H7 (cell line): ENCODE results near the gene PLAAT3. TPM values are rescaled to one million over a fixed set of nuclear protein-coding genes. Genes with fewer than 3 reads are reported as not detected.
"Not testable (repeated sequence)": the region's sequence is repeated elsewhere in the genome, so short reads cannot be mapped to it uniquely, and the experiment has no call there.

ENCODE experiments used
- DNase-seq: peaks from one replicate; pipeline ENCODE4 v3.0.0; 2012
- H3K27me3 ChIP-seq: 2 replicates; pipeline ENCODE4 v1.6.0; 2011; ENCODE audit warnings: mild to moderate bottlenecking, low read length; ENCODE audit not compliant: control insufficient read depth, insufficient read depth
- H3K36me3 ChIP-seq: replicated peaks from 2 replicates; pipeline ENCODE4 v1.5.1; 2011; ENCODE audit warnings: low read length; ENCODE audit not compliant: control insufficient read depth, insufficient read depth
- H3K4me3 ChIP-seq: 2 replicates; pipeline ENCODE4 v1.5.1; 2011; ENCODE audit warnings: low read depth, mild to moderate bottlenecking, control low read depth, low read length, moderate library complexity; ENCODE audit not compliant: insufficient read depth
- total RNA-seq: library from RNA; depleted of rRNA; stranded (reverse); fragments of >200 nt; shearing (Covaris generic); gene quantifications from 2 replicates; pipeline ENCODE4 v1.2.3, GENCODE V29; 2014

The PLAAT3 gene
- total RNA-seq, 1 experiment from 2014 or later: 81.5 TPM

- Histone ChIP-seq H3K36me3 (peaks cover 24% of the 10 kb centered on the region), H3K4me3 (no peak overlapping the region), H3K27me3 (no peaks in the 10 kb centered on the region)
- DNase-seq: no peak
Measured at GRCh38 chr11:63595296-63595695, 18.9 kb downstream of the PLAAT3 start.

GRCh38 chr11:63592975-63593395, 21.2 kb downstream of the PLAAT3 start:
- peaks cover 36% of the 10 kb centered on the region for H3K36me3 ChIP-seq
- no peaks in the 10 kb centered on the region for H3K27me3 ChIP-seq
- peak; percentile 70 for DNase-seq
- no peak overlapping the region for H3K4me3 ChIP-seq

GRCh38 chr11:63590024-63590788, 24.0 kb downstream of the PLAAT3 start:
- DNase-seq: no peak
- Histone ChIP-seq H3K4me3 (no peak overlapping the region), H3K36me3 (peaks cover 30% of the 10 kb centered on the region), H3K27me3 (no peaks in the 10 kb centered on the region)

GRCh38 chr11:63589000-63589399, 25.2 kb downstream of the PLAAT3 start:
- DNase-seq: no peak
- Histone ChIP-seq H3K27me3 (no peaks in the 10 kb centered on the region), H3K36me3 (peaks cover 29% of the 10 kb centered on the region), H3K4me3 (no peak overlapping the region)

- no peak for DNase-seq
- Histone ChIP-seq H3K27me3 (no peaks in the 10 kb centered on the region), H3K4me3 (no peak overlapping the region), H3K36me3 (peaks cover 32% of the 10 kb centered on the region)
Measured at GRCh38 chr11:63586451-63587166, 27.6 kb downstream of the PLAAT3 start.

- Histone ChIP-seq H3K4me3 (no peak overlapping the region), H3K36me3 (peaks cover 21% of the 10 kb centered on the region), H3K27me3 (no peaks in the 10 kb centered on the region)
- no peak for DNase-seq
Measured at GRCh38 chr11:63583357-63583677, 30.9 kb downstream of the PLAAT3 start.

- H3K36me3 ChIP-seq: peaks cover 19% of the 10 kb centered on the region
- H3K4me3 ChIP-seq, H3K27me3 ChIP-seq, DNase-seq: not testable (repeated sequence)
Measured at GRCh38 chr11:63581224-63581623, 33.0 kb downstream of the PLAAT3 start.

- H3K4me3 ChIP-seq, H3K27me3 ChIP-seq, DNase-seq: not testable (repeated sequence)
- H3K36me3 ChIP-seq: peaks cover 23% of the 10 kb centered on the region
Measured at GRCh38 chr11:63578882-63579281, 35.4 kb downstream of the PLAAT3 start.

- no peaks in the 10 kb centered on the region for H3K27me3 ChIP-seq
- peaks cover 11% of the 10 kb centered on the region for H3K36me3 ChIP-seq
- no peak overlapping the region for H3K4me3 ChIP-seq
- no peak for DNase-seq
Measured at GRCh38 chr11:63574856-63575602, 39.2 kb downstream of the PLAAT3 start.

- DNase-seq: no peak
- Histone ChIP-seq H3K36me3 (peaks cover 8% of the 10 kb centered on the region), H3K27me3 (no peaks in the 10 kb centered on the region), H3K4me3 (no peak overlapping the region)
Measured at GRCh38 chr11:63573881-63574855, 40.1 kb downstream of the PLAAT3 start.

GRCh38 chr11:63572026-63572688, 42.1 kb downstream of the PLAAT3 start:
- no peak overlapping the region for H3K4me3 ChIP-seq
- H3K36me3 ChIP-seq: peaks cover 8% of the 10 kb centered on the region
- no peaks in the 10 kb centered on the region for H3K27me3 ChIP-seq
- no peak for DNase-seq

- Histone ChIP-seq H3K36me3 (peaks cover 3% of the 10 kb centered on the region; the same call in 1 of the 2 replicates), H3K4me3 (no peak overlapping the region), H3K27me3 (no peaks in the 10 kb centered on the region)
- no peak for DNase-seq
Measured at GRCh38 chr11:63569570-63569969, 44.7 kb downstream of the PLAAT3 start.

GRCh38 chr11:63567044-63567840, 47.0 kb downstream of the PLAAT3 start:
- H3K27me3 ChIP-seq: no peaks in the 10 kb centered on the region
- no peaks in the 10 kb centered on the region for H3K36me3 ChIP-seq
- no peak for DNase-seq
- H3K4me3 ChIP-seq: no peak overlapping the region
